GM18526 (cell line): ENCODE data around the gene RPS4Y1.

Experiments used
- POLR2A ChIP-seq: IDR thresholded peaks from 3 replicates; pipeline ENCODE4 v1.6.1; 2011; ENCODE audit not compliant: insufficient read length; ENCODE audit errors: extremely low read depth

The RPS4Y1 gene

DNA sequence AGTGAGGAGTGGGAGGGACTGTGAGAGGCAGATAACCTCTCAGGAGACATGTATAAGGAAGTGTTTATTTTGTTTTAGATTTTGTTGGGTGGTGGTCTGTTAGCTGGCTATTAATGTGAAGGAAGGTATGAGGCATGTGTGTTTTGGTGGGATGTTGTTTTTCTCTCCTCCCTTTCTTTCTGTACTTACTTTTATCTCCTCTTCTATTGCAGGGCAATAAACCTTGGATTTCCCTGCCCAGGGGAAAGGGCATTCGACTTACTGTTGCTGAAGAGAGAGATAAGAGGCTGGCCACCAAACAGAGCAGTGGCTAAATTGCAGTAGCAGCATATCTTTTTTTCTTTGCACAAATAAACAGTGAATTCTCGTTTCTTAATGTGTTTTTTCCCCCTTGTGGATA, 25.2 kb downstream of the RPS4Y1 start:
- no peak for TF ChIP-seq POLR2A

DNA sequence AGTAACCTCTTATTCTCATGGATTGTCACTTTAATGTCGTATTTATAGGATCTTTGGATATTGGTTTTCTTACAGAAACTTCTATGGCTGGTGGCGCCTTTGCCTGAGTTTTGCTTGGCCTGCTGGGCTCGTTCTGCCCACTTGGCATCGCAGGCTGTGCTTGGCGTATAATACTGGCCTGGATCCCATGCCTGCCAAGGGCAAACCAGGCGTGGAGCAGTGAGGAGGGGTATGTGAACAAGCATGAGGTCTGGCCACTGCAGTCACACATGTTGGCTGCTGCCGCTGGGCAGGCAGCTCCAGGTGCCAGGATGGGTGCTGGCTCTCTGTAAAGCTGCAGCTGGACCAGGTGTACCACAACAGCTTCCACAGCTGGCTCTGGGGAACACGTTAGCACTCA, 26.1 kb downstream of the RPS4Y1 start:
- no peak for TF ChIP-seq POLR2A

DNA sequence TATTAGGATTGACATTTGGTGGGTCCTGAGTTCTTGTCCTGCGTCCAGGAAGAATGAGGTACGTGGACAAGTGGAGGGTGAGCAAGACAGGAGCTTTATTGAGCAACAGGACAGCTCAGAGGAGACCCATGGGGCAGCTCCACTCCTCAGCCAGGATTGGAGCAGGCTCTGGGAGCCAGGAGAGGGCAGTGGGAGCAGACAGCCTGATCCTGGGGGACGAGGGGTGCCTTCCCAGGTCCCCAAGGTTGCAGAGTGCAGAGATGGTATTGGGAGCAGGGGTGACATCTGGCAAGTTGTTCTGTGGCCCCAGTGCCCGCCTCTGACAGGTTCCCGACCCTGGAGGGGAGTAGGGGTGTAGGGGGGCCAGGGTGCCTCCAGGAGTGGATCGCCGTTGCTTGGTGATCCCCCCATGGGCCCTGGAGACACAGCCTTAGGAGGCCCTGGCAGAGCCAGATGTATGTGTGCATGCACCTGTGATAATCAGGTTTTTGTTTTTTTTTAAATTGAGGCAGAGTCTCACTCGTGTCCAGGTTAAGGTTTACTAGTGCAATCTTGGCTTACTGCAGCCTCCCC, 26.7 kb downstream of the RPS4Y1 start:
- TF ChIP-seq POLR2A: no peak

DNA sequence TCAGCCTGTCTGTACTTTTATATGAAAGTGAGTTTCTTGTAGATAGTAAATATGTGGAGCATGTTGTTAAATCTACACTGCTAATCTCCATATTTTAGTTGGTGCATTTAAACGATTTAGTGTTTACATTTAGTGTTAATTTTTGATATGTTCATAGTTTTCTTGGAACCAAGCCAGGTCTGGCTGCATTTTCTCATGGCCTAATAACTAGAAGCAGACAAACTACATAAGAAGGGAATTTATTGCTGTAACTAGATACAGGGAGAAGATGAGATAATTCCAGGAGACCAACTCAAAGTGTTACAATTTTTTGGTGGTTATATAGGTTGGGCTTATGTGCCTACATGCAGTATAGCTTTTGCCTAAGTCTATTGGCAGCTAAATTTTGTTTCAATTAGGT, 32.8 kb downstream of the RPS4Y1 start:
- no peak for TF ChIP-seq POLR2A

DNA sequence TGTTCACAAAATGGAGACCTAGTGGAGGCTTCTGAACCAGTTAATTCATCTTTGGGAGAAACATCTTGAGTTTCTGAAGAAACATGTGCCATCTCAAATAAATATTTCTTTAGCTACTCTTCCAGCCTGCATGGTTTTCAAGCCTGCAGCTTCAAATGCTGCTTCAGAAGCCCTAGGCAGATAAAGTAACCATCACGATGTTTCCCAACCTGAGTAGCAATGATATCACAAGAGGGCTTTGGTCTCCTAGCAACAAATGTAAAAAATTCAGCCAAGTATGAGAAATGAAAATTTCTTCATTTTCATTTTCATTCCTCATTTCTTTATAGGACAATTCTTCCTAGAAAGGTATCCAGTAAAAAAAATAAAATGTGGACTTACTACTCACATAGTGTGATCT, 42.2 kb downstream of the RPS4Y1 start:
- TF ChIP-seq POLR2A: no peak

DNA sequence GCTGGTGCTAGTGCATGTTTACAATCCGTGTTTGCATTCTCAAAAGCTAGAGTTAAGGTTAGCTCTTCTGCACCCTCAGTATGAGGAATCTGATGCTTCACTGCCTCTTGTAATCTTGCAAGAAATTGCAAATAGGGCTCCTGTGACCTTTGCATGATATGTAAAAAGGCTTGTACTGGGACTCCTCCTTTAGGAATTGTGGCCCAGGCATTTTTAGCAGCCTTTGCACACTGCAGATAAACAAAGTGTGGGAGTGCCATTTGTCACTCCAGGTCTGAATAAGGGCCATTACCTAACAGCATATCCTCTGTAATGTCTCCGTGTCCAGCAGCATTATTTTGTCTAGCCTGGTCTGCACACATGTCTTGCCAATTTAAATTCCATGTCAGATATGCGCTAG, 44.5 kb downstream of the RPS4Y1 start:
- TF ChIP-seq POLR2A: no peak

DNA sequence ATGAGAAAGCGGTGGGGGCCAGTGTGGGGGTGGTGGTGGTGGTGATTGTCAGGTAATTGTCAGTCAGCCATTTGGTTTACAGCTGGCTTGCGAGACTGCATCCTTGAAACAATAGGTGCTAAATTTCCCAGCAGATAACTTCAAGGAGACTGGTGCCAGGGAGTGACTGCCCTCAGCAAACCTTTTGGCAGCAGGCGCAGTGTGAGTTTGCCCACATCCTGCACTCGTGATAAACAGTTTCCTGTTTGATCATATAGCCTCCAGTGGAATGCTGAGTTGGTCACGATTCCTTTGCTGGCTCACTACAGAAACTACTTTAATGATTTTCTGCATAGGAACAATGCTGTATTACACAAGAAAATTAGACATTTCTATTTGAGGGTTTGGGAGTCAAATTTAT, 46.0 kb downstream of the RPS4Y1 start:
- TF ChIP-seq POLR2A: no peak

DNA sequence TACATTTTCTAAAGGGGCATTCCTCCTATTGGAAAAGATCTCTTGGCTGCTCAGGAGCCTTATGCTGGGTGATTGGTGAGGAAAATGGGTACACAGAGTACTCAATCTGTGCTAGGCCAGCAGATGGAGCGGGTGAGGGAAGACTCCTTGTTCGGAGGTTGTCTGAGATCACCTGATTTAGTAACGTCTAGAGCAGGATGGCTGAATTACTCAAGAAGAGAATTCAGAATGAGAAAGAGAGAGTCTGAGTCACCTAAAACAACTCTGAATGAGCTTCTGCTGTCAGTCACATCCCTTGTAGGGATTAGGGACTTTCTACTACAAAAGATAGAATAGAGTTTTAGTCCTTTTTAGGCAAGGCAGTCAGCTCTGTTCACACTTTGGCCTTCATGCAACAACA, 46.6 kb downstream of the RPS4Y1 start:
- TF ChIP-seq POLR2A: no peak

DNA sequence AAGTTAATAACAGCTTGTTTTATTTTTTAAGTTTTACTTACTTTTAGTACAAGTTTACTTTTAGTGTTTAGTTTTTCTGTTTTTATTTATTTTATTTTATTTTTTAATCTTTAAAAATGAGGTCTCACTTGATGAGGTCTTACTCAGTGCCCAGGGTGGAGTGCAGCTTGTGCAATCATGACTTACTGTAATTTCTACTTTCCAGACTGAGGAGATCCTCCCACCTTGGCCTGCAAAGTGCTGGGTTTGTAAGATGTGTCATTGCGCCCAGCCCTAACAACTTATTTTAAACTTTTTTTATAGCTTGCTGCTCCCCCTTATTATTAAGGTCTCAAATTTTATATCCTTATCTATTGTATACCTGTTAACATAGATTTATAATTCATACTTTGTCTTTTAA, 52.1 kb downstream of the RPS4Y1 start:
- no peak for TF ChIP-seq POLR2A

DNA sequence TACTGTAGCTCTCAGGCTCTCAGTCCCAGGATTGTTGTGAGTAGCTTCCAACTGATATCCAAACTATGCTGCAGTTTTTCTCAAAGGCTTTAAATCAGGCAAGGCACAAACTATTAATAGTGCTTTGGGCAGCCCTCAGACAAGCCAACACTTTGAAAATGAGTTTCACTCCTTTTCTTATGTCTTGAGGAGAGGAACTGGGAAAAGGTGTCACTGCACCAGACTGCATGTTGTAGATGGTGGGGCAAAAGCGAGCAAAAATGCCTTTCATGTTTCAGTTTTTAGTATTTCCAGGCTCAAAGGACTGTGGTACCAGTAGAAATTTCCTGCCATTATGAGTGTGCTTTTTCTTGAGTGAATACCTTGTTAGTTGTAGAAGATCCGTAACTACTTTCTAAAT, 54.6 kb downstream of the RPS4Y1 start:
- no peak for TF ChIP-seq POLR2A

DNA sequence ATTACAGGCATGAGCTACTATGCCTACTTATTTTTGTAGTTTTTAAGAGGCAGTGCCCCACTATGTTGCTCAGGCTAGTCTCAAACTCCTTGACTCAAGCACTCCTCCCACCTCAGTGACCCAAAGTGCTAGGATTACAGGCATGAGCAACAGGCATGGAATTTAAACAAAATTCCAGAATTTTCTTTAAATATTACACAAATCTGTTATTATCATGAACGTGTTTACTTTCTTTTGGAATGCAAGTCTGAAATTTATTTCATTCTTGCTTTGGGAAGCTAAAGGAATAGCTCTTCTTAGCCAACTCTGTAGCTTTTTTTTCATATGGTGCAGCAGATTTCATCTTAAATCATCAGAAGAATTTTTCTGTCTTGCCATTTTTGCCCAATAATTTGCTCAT, 66.0 kb downstream of the RPS4Y1 start:
- TF ChIP-seq POLR2A: no peak

DNA sequence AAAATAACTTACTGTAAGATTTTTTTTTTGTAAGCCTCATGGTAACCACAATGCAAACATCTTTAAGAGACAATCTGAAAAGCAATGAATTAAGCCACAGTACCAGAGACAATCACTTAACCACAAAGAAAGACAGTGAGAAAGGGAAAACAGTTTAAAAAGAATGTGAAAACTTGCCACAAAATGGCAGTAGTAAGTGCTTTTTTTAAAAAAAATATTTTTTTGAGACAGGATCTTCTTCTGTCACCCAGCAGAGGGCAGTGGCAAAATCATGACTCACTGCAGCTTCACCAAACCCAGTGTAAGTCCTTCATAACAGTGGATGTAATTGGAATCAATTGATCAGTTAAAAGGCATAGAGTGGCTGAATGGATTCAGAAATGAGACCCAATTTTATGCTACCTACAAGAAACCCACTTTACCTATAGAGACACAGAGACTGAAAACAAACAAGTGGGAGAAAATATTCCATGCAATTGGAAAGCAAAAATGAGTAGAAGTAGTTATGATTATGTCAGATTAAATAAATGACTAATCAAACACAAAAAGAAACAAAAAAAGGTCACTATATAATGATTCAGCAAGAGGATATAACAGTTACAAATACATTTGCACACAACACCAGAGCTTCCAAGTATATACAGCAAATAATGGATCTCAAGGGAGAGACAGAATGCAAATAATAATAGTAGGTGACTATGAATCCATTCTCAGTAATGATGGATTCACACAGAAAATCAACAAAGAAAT, 71.8 kb downstream of the RPS4Y1 start:
- TF ChIP-seq POLR2A: no peak
